DOHH2 (cell line): ENCODE measurements around the gene NDRG3.

ENCODE experiments used
- CTCF ChIP-seq: fragments of 200-600 bp; sonication (generic); IDR thresholded peaks from one replicate; pipeline ENCODE4 v1.5.1; 2014; ENCODE audit warnings: antibody characterized with exemption, mild to moderate bottlenecking, low read depth, low read length; ENCODE audit not compliant: poor library complexity, severe bottlenecking
- EZH2phosphoT487 ChIP-seq: fragments of 200-600 bp; sonication (generic); IDR thresholded peaks from 2 replicates; pipeline ENCODE4 v1.6.1; 2017; ENCODE audit warnings: borderline replicate concordance, mild to moderate bottlenecking, antibody characterized with exemption, low read length, moderate library complexity, mixed read lengths

- TF ChIP-seq CTCF, result no peak
- TF ChIP-seq EZH2phosphoT487, result no peak
Measured at GRCh38 chr20:36770680-36771079, 24.8 kb upstream of the NDRG3 start.
